NCI-H1930 (cell line): ENCODE data around the gene HLCS.

Experiments used
- DNase-seq, 2 experiments: peaks; one replicate each; lab custom pipeline; 2025; lab: John Stamatoyannopoulos, UW

HLCS gene

GRCh38 chr21:36915014-36915695, 51.3 kb downstream of the HLCS start:
- no peak for DNase-seq

GRCh38 chr21:36914244-36915013, 52.0 kb downstream of the HLCS start:
- no peak for DNase-seq

- no peak for DNase-seq
These were observed 53.0 kb downstream of the HLCS start for GRCh38 chr21:36913247-36914169.

- DNase-seq, result no peak
These were observed 55.7 kb downstream of the HLCS start for GRCh38 chr21:36910581-36911307.

- DNase-seq, result no peak
These were observed 56.4 kb downstream of the HLCS start for GRCh38 chr21:36909901-36910561.

GRCh38 chr21:36909423-36909822, 57.0 kb downstream of the HLCS start:
- DNase-seq, result no peak

GRCh38 chr21:36908260-36908908, 58.1 kb downstream of the HLCS start:
- DNase-seq, result no peak

GRCh38 chr21:36904093-36904666, 62.3 kb downstream of the HLCS start:
- no peak for DNase-seq

GRCh38 chr21:36902793-36903192, 63.7 kb downstream of the HLCS start:
- DNase-seq, result no peak

- no peak for DNase-seq
These were observed 64.1 kb downstream of the HLCS start for GRCh38 chr21:36902331-36902730.

GRCh38 chr21:36901575-36901974, 64.9 kb downstream of the HLCS start:
- no peak for DNase-seq

GRCh38 chr21:36893581-36893980, 72.9 kb downstream of the HLCS start:
- no peak for DNase-seq

- DNase-seq, result no peak
These were observed 74.3 kb downstream of the HLCS start for GRCh38 chr21:36892201-36892600.

- no peak for DNase-seq
These were observed 74.8 kb downstream of the HLCS start for GRCh38 chr21:36891692-36892091.

- DNase-seq, result no peak
These were observed 75.3 kb downstream of the HLCS start for GRCh38 chr21:36891121-36891520.

GRCh38 chr21:36890086-36890485, 76.4 kb downstream of the HLCS start:
- no peak for DNase-seq

GRCh38 chr21:36889401-36889800, 77.1 kb downstream of the HLCS start:
- no peak for DNase-seq

GRCh38 chr21:36888466-36888865, 78.0 kb downstream of the HLCS start:
- DNase-seq, result no peak

GRCh38 chr21:36887963-36888362, 78.5 kb downstream of the HLCS start:
- no peak for DNase-seq
